Fibroblast of gingiva (primary cell): ENCODE data around the gene PEX14.

Experiments
- DNase-seq: peaks from one replicate; pipeline ENCODE4 v3.0.0-alpha.2; 2011; ENCODE audit warnings: low read depth

PEX14 gene

DNA sequence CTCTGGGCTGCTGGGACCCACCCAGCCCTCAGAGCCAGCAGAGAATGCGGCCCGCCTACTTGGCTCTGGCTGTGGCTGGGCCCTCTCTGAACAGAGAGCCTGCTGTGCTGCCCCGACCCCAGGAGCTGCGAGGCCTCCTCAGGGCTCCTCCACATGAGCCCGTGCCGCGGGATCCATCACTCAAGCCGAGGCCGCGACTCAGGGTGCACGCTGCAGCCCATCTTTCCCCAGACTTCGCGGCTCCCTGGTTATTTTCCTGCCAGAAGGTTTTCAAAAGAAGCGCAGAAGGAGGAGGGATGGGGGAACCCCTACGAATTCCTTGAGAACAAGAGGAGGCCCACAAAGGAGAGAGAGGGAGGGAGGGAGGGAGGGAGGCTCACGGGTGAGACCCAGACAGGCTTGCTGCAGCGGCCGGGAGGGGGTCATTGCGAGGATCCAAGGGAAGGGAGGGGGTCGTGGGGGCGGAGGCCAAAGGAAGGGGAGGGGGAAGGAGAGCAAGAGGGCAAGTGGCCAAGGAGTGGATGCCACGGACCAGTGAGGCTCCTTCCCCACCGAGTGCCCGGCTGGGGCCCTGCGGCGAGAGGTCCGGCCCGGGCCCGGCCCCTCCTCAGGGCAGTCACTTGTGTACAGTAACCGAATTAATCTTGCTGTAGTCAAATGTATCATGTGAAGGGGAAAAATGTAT lies 174.9 kb downstream of the PEX14 start:
- DNase-seq = no peak

GRCh38 chr1:10650556-10651388 lies 176.0 kb downstream of the PEX14 start:
- no peak for DNase-seq

DNA sequence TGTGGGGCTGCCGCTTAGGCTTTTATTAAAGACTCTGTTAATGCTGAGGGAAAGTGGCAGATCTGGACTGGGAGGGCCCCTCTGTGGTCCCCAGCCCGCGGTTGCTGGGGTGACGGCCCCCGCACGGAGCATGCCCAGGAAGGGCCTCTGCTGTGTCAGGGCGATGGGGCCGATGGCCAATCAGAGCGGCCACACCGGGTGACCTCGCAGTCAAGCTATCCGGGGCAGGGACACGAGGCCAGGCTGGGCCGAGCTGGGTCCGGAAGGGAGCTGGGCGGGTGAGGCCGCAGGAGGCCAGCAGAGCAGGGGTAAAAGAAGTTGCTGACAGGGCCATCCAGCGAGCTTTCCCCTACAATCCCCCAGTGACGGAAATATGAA lies 176.6 kb downstream of the PEX14 start:
- DNase-seq = no peak

DNA sequence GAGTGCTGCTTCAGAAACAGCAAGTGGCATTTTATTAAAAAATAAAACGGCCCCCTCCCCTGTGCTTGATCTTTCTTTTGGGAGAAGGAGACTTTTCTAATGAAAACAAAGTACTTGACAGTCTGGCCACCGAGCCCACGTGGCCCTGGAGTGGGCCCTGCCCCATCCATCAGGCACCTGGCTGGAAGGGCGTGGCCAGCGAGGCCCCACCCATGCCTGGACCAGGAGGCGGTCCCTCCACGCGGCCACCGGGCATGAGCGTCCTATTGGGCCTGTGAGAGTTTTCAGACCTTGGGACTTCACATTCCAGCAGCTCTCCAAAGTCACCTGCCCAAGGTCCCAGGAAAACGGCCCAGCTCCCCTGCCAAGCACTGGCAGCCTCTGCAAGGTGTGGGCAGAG lies 177.0 kb downstream of the PEX14 start:
- DNase-seq = no peak

- DNase-seq = no peak
These were observed 177.9 kb downstream of the PEX14 start for GRCh38 chr1:10652626-10653025.

DNA sequence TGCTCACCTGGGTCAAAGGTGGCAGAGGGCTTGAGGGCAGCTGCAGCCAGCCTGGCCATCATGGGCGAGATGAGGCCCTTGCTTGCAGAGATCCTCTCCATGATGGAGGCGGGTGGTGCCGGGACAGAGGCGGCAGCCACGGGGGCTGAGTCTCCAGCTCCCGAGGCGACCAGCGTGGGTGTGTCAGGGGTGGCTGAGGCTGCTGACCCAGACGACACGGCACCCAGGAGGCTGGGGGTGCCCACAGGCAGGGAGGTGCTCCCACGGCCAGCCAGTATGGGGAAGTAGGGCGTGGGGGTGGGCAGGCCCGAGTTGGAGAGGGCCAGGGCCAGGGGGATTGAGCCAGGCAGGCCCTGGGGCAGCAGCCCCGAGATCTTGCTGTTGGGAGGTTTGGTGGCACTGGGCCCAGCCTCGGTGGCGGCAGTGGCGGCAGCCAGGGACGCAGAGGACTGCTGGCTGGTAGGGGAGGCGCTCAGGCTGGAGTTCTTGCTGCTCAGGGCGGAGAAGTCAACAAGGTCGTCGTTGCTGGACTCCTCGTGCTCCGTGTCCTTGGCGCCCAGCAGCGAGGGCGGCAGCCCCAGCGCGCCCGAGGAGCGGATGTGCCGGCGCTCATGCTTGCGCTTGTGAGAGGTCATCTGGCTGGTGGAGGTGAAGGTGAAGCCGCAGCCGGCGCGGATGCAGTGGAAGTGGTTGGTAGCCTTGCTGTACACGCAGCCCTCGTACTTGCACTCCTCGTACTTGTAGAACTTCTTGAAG lies 178.8 kb downstream of the PEX14 start:
- no peak for DNase-seq

DNA sequence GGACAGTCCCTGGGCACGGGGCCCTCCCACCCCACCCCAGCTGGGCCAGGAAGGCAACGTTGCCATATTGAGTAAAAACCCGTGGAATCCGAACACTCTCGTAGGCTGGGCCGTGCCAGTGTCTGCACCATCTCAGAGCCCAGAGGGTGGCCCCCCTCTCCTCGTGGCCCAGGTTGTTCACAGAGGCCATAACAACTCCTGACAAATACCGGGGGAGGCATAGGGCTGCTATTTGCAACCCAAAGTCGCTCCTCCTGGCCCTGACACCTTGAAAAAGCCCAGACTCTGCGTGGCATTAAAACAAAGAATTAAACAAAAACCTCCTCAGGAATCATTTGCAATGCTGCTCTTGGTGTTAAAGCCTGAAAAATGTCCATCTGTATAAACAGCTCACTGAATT lies 180.3 kb downstream of the PEX14 start:
- no peak for DNase-seq

DNA sequence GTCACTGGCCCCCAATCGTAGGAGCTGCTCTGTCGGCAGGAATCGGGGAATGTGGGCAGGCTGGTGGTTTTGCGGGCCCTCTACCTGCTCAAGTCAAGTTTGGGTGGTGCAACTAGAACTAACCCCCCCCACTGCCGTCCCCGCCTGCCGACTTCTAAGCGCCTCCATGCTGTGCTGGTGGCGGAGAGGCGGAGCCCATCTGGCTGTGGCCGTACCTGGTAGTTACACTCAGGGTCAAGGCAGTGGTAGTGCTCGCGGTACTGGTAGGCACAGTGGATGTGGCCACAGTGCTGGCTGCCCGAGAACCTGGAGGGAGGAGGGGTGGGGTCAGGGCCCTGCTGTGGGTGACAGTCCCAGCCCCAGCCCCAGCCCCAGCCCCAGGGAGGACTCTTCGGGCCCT lies 181.7 kb downstream of the PEX14 start:
- no peak for DNase-seq

- DNase-seq = no peak
These were observed 182.5 kb downstream of the PEX14 start for GRCh38 chr1:10657088-10657847.

- no peak for DNase-seq
These were observed 183.8 kb downstream of the PEX14 start for GRCh38 chr1:10658396-10659066.

- DNase-seq = no peak
These were observed 184.5 kb downstream of the PEX14 start for GRCh38 chr1:10659218-10659617.

GRCh38 chr1:10659646-10660540 lies 185.1 kb downstream of the PEX14 start:
- DNase-seq = no peak

- DNase-seq = no peak
These were observed 186.7 kb downstream of the PEX14 start for GRCh38 chr1:10661453-10661852.

- DNase-seq = no peak
These were observed 187.4 kb downstream of the PEX14 start for GRCh38 chr1:10662090-10662688.

DNA sequence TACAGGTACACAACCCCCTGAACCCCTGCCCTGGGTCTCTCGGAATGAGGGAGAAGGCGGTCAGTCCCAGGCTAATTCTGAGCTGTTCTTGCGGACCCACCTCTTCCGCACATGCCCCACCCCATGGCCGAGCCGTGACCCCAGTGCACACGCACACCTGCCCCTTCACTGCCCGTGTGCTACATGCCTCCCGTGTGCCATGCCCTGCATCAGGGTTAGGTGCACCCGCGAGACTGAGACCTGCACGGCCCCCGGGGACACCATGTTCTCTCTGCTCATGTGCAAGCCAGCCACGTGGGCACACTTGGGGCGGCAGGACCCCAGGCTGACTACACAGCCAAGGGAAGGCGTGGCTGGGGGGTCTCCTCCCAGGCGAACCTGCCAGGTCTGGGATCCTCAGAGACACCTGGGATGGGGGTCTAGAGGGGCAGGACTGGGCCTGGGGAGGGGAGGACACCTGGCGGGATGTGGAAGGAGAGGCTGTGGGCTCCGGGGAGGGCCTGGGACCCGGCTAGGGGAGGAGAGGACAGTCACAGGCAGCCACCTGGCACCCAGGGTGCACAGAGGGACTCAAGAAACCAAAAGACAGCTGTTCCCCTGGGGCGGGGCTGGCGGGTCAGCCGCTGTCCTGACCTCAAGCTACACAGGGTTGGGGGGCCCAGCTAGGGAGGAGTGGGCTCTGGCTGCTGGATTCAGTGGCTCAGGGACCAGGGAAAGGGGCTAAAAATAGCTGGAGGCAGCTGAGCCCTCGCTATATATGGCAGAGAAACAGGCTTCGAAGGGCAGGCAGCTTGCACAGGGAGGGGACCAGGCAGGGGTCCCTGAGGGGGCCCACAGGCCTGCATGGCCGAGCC lies 188.3 kb downstream of the PEX14 start:
- DNase-seq = no peak

GRCh38 chr1:10663678-10664035 lies 188.9 kb downstream of the PEX14 start:
- no peak for DNase-seq

DNA sequence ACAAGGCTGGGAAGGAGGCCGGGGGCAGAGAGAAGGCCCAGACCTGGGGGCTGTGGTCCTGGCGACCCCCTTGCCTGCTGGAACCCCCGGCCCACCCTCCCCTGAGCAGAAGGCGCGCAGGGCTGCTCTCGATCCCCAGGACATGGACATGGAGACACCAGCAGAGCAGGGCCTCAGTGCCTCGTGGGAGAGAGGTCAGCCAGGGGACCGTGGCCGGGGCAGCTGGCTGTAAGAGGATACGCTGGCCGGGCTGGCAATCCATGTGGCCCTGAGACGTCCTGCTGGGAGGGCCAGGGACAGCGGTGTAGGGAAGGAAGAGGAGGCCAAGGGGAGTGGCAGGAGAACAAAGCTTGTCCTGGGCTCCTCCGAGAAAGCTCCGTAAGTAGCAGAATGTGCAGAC lies 189.5 kb downstream of the PEX14 start:
- no peak for DNase-seq

- DNase-seq = no peak
These were observed 190.5 kb downstream of the PEX14 start for GRCh38 chr1:10665226-10665625.
